ENCODE data around the gene MATN1. TPM values are rescaled to one million over a fixed set of nuclear protein-coding genes. Genes with fewer than 3 reads are reported as not detected.

Gene MATN1
- polyA plus RNA-seq, 1 donor from 2014 or later = not detected

- H3K4me1 Mint-ChIP-seq = peaks cover 55 to 65% (median 64%) of the 10 kb centered on the region in 3 donors
- peaks cover 15% of the 10 kb centered on the region for H3K36me3 Mint-ChIP-seq
- no peaks in the 10 kb centered on the region for H3K27me3 Mint-ChIP-seq
- H3K4me3 Mint-ChIP-seq = peak overlapping the region; percentile 91 to 100 (median 96)
- no peaks in the 10 kb centered on the region for H3K9me3 Mint-ChIP-seq
- peak overlapping the region; percentile 92 to 99 (median 97) for H3K27ac Mint-ChIP-seq
Measured at GRCh38 chr1:30752651-30752908, 29.2 kb upstream of the MATN1 start.

GRCh38 chr1:30751830-30752650 lies 28.7 kb upstream of the MATN1 start:
- H3K36me3 Mint-ChIP-seq = peaks cover 18% of the 10 kb centered on the region
- H3K4me3 Mint-ChIP-seq = peak overlapping the region; percentile 91 to 100 (median 96)
- H3K9me3 Mint-ChIP-seq = no peaks in the 10 kb centered on the region
- H3K27ac Mint-ChIP-seq = peak overlapping the region; percentile 92 to 99 (median 97)
- H3K4me1 Mint-ChIP-seq = peaks cover 59 to 71% (median 70%) of the 10 kb centered on the region in 3 donors
- H3K27me3 Mint-ChIP-seq = no peaks in the 10 kb centered on the region

GRCh38 chr1:30750731-30751291 lies 27.4 kb upstream of the MATN1 start:
- H3K27ac Mint-ChIP-seq = peak overlapping the region; percentile 92 to 99 (median 97)
- H3K27me3 Mint-ChIP-seq = no peaks in the 10 kb centered on the region
- peak overlapping the region; percentile 91 to 100 (median 96) for H3K4me3 Mint-ChIP-seq
- H3K36me3 Mint-ChIP-seq = peaks cover 19% of the 10 kb centered on the region
- H3K9me3 Mint-ChIP-seq = no peaks in the 10 kb centered on the region
- peaks cover 63 to 81% (median 80%) of the 10 kb centered on the region in 3 donors for H3K4me1 Mint-ChIP-seq

GRCh38 chr1:30749691-30750583 lies 26.6 kb upstream of the MATN1 start:
- peaks cover 19% of the 10 kb centered on the region for H3K36me3 Mint-ChIP-seq
- peak overlapping the region; percentile 92 to 99 (median 97) for H3K27ac Mint-ChIP-seq

GRCh38 chr1:30748699-30749401 lies 25.5 kb upstream of the MATN1 start:
- Mint-ChIP-seq H3K27ac (peak overlapping the region; percentile 92 to 98 (median 97)), H3K4me3 (peak overlapping the region; percentile 91 to 100 (median 96)), H3K27me3 (no peaks in the 10 kb centered on the region), H3K4me1 (peaks cover 64 to 90% (median 88%) of the 10 kb centered on the region in 3 donors), H3K36me3 (peaks cover 19% of the 10 kb centered on the region), H3K9me3 (no peaks in the 10 kb centered on the region)

More at GRCh38 chr1:30749691-30750583, 26.6 kb upstream of the MATN1 start:
- no peaks in the 10 kb centered on the region for H3K27me3 Mint-ChIP-seq
- H3K4me3 Mint-ChIP-seq = peak overlapping the region; percentile 91 to 100 (median 96)
- no peaks in the 10 kb centered on the region for H3K9me3 Mint-ChIP-seq
- H3K4me1 Mint-ChIP-seq = peaks cover 58 to 84% (median 82%) of the 10 kb centered on the region in 3 donors

GRCh38 chr1:30748098-30748698 lies 24.8 kb upstream of the MATN1 start:
- H3K4me3 Mint-ChIP-seq = peak overlapping the region; percentile 91 to 100 (median 96)
- no peaks in the 10 kb centered on the region for H3K27me3 Mint-ChIP-seq
- no peaks in the 10 kb centered on the region for H3K9me3 Mint-ChIP-seq
- peaks cover 21% of the 10 kb centered on the region for H3K36me3 Mint-ChIP-seq
- peak overlapping the region; percentile 92 to 98 (median 97) for H3K27ac Mint-ChIP-seq
- H3K4me1 Mint-ChIP-seq = peaks cover 65 to 89% (median 89%) of the 10 kb centered on the region in 3 donors

- Mint-ChIP-seq H3K4me3 (peak overlapping the region; percentile 91 to 100 (median 96)), H3K27ac (peak overlapping the region; percentile 92 to 98 (median 97)), H3K9me3 (no peaks in the 10 kb centered on the region), H3K4me1 (peaks cover 66 to 91% (median 90%) of the 10 kb centered on the region in 3 donors), H3K27me3 (no peaks in the 10 kb centered on the region), H3K36me3 (peaks cover 19% of the 10 kb centered on the region)
Measured at GRCh38 chr1:30747033-30748008, 23.9 kb upstream of the MATN1 start.

- no peaks in the 10 kb centered on the region for H3K27me3 Mint-ChIP-seq
- peak overlapping the region; percentile 75 to 100 (median 93) for H3K4me3 Mint-ChIP-seq
- H3K9me3 Mint-ChIP-seq = no peaks in the 10 kb centered on the region
- H3K36me3 Mint-ChIP-seq = peaks cover 20% of the 10 kb centered on the region
- peaks cover 71 to 92% (median 89%) of the 10 kb centered on the region in 3 donors for H3K4me1 Mint-ChIP-seq
- peak overlapping the region; percentile 92 to 98 (median 97) for H3K27ac Mint-ChIP-seq
Measured at GRCh38 chr1:30746212-30747032, 23.0 kb upstream of the MATN1 start.

- Mint-ChIP-seq H3K36me3 (peaks cover 26% of the 10 kb centered on the region), H3K4me1 (peaks cover 73 to 94% (median 89%) of the 10 kb centered on the region in 3 donors), H3K27ac (peak overlapping the region; percentile 92 to 98 (median 97)), H3K9me3 (no peaks in the 10 kb centered on the region), H3K27me3 (no peaks in the 10 kb centered on the region), H3K4me3 (peak overlapping the region; percentile 75 to 91 (median 89))
Measured at GRCh38 chr1:30745834-30746208, 22.4 kb upstream of the MATN1 start.

GRCh38 chr1:30745156-30745833 lies 21.9 kb upstream of the MATN1 start:
- Mint-ChIP-seq H3K4me3 (peak overlapping the region; percentile 75 to 91 (median 89)), H3K36me3 (peaks cover 26% of the 10 kb centered on the region), H3K9me3 (no peaks in the 10 kb centered on the region), H3K27me3 (no peaks in the 10 kb centered on the region), H3K4me1 (peaks cover 73 to 93% (median 88%) of the 10 kb centered on the region in 3 donors), H3K27ac (peak overlapping the region; percentile 92 to 98 (median 97))

- Mint-ChIP-seq H3K27ac (peak overlapping the region; percentile 92 to 98 (median 97)), H3K4me3 (peak overlapping the region; percentile 74 to 91 (median 89)), H3K9me3 (no peaks in the 10 kb centered on the region), H3K36me3 (peaks cover 26% of the 10 kb centered on the region), H3K27me3 (no peaks in the 10 kb centered on the region), H3K4me1 (peaks cover 62 to 91% (median 79%) of the 10 kb centered on the region in 3 donors)
Measured at GRCh38 chr1:30744060-30744756, 20.8 kb upstream of the MATN1 start.
